Adrenal gland (tissue), 5 donors: Measurements from ENCODE around the gene ANTXR1.

Experiments used
- POLR2A ChIP-seq, 2 donors: fragments of 450-650 bp; IDR thresholded peaks; one replicate each; pipeline ENCODE4 v1.6.1; 2017; ENCODE audit warnings: antibody characterized with exemption in 2 of 2, mild to moderate bottlenecking in 2 of 2, moderate library complexity in 1 of 2
- TF ChIP-seq, protein P1 (sequence below), 6 experiments: fragments of 450-650 bp in 4 of 6; fragments of 200-600 bp in 2 of 6; sonication (generic) in 1 of 6; IDR thresholded peaks; 1 replicate in 5 of 6; 2 replicates in 1 of 6; pipeline versions ENCODE4 v1.5.1 to v1.8.0; 2016 to 2021; ENCODE audit warnings: antibody characterized with exemption in 6 of 6, mild to moderate bottlenecking in 2 of 6, moderate library complexity in 1 of 6
- donor health status: DM: no; HTN: no; CAD: no.

GRCh38 chr2:69214898-69215297, 201.9 kb downstream of the ANTXR1 start:
- TF ChIP-seq, protein P1, sequence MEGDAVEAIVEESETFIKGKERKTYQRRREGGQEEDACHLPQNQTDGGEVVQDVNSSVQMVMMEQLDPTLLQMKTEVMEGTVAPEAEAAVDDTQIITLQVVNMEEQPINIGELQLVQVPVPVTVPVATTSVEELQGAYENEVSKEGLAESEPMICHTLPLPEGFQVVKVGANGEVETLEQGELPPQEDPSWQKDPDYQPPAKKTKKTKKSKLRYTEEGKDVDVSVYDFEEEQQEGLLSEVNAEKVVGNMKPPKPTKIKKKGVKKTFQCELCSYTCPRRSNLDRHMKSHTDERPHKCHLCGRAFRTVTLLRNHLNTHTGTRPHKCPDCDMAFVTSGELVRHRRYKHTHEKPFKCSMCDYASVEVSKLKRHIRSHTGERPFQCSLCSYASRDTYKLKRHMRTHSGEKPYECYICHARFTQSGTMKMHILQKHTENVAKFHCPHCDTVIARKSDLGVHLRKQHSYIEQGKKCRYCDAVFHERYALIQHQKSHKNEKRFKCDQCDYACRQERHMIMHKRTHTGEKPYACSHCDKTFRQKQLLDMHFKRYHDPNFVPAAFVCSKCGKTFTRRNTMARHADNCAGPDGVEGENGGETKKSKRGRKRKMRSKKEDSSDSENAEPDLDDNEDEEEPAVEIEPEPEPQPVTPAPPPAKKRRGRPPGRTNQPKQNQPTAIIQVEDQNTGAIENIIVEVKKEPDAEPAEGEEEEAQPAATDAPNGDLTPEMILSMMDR (IDR thresholded peaks at IDR 0.05) = no peak
- TF ChIP-seq POLR2A (IDR thresholded peaks at IDR 0.05) = no peak
